ENCODE results near the gene DNLZ. TPM values are rescaled to one million over a fixed set of nuclear protein-coding genes. Genes with fewer than 3 reads are reported as not detected.

Gene DNLZ
- polyA plus RNA-seq, 1 of the 3 experiments (the other 2 are of a cell fraction) = 40.6 TPM

- TF ChIP-seq USF2 (IDR thresholded peaks at IDR 0.05; ENCODE audit: borderline replicate concordance, low read depth, low read length) (no peak), YY1 (IDR thresholded peaks at IDR 0.05; ENCODE audit: low read depth) (no peak), FOSL2 (IDR thresholded peaks at IDR 0.05; ENCODE audit: borderline replicate concordance, low read depth) (no peak)
Observed at GRCh38 chr9:136377341-136378169, 14.0 kb upstream of the DNLZ start (continued).

- no peak for DNase-seq
- Histone ChIP-seq H3K9me2 (no peaks in the 10 kb centered on the region), H3K4me2 (no peak overlapping the region), H3K36me3 (replicated peaks in 1 of 2; ENCODE audit: control insufficient read depth in 1 of 2, insufficient read depth in 2 of 2, low read length in 1 of 2) (peaks cover 0 to 50% of the 10 kb centered on the region in 2 experiments), H3K4me3 (ENCODE audit: low read depth in 2 of 2, low read length in 1 of 2) (no peak overlapping the region), H2AFZ (ENCODE audit: low read depth) (no peak overlapping the region), H3K79me2 (ENCODE audit: insufficient read depth) (no peaks in the 10 kb centered on the region), H4K20me1 (ENCODE audit: insufficient read depth) (no peaks in the 10 kb centered on the region), H3K4me1 (ENCODE audit: control insufficient read depth in 1 of 2, insufficient read depth in 2 of 2, low read depth in 1 of 2, low read length in 1 of 2) (peaks cover 0 to 43% of the 10 kb centered on the region in 2 experiments; a peak in 1 of 4 replicates), H3K27me3 (ENCODE audit: insufficient read depth) (no peaks in the 10 kb centered on the region), H3F3A (replicated peaks; ENCODE audit: insufficient read depth) (no peaks in the 10 kb centered on the region), H3K27ac (ENCODE audit: low read depth in 2 of 2, low read length in 1 of 2) (no peak overlapping the region), H3K9me3 (no peaks in the 10 kb centered on the region), H3K9ac (no peak overlapping the region)
- WGBS (ENCODE audit: low lambda C conversion rate) = 95% methylated on average over 4 of the region's 8 CpGs
- CTCF ChIA-PET = interaction anchor here (1.2 to 3.9 kb wide), 3 partner anchors 13 to 24 kb away, joined by 3 to 15 read pairs (median 4); partner anchors contain the start of gene DNLZ
- POLR2A ChIA-PET = no interaction called here
- TF ChIP-seq POLR2AphosphoS5 (IDR thresholded peaks at IDR 0.05; ENCODE audit: low read depth, low read length) = no peak
- TF ChIP-seq RAD21 (IDR thresholded peaks at IDR 0.05; ENCODE audit: low read length) = no peak
- TF ChIP-seq TAF1 (IDR thresholded peaks at IDR 0.05; ENCODE audit: borderline replicate concordance, low read depth, low read length) = no peak
- TF ChIP-seq SMC3 (IDR thresholded peaks at IDR 0.05; ENCODE audit: low read depth, low read length) = no peak
- no peak for TF ChIP-seq NRF1 (IDR thresholded peaks at IDR 0.05; ENCODE audit: low read depth, low read length)
- TF ChIP-seq RFX5 (IDR thresholded peaks at IDR 0.05; ENCODE audit: low read length) = no peak
- TF ChIP-seq RCOR1 (IDR thresholded peaks at IDR 0.05; ENCODE audit: low read length) = no peak
- TF ChIP-seq NFIC (IDR thresholded peaks at IDR 0.05; ENCODE audit: borderline replicate concordance) = no peak
- no peak for TF ChIP-seq GABPA (IDR thresholded peaks at IDR 0.05; ENCODE audit: low read depth)
- TF ChIP-seq ZBTB33 (IDR thresholded peaks at IDR 0.05; ENCODE audit: borderline replicate concordance, low read depth) = no peak
- no peak for TF ChIP-seq EZH2phosphoT487 (IDR thresholded peaks at IDR 0.05; ENCODE audit: borderline replicate concordance, low read depth)
- no peak for TF ChIP-seq FOXM1 (IDR thresholded peaks at IDR 0.05; ENCODE audit: low read depth)
Observed at GRCh38 chr9:136376457-136376856, 12.9 kb upstream of the DNLZ start.

Measured in SK-N-SH (cell line).